Activated T-cell treated with anti-CD3 and anti-CD28 coated beads, Interleukin-2, amount 50 U/mL, for 4 hours (primary cell): Measurements from ENCODE around the gene PANX1. TPM values are rescaled to one million over a fixed set of nuclear protein-coding genes. Genes with fewer than 3 reads are reported as not detected.
A peak's percentile ranks its signal among the peaks of the same experiment; 100 is the strongest.

Experiments used
- ATAC-seq, 2 donors: fragments of 200-7000 bp; cut with Tn5 transposase; one replicate each; pipeline ENCODE4 v1.10.0; 2021
- DNase-seq: peaks from one replicate; pipeline ENCODE4 v3.0.0-alpha.2; 2020
- H3K27me3 Mint-ChIP-seq: one replicate; pipeline ENCODE4 v1.8.0; 2021; ENCODE audit warnings: low read depth, mixed read lengths
- H3K36me3 Mint-ChIP-seq: one replicate; pipeline ENCODE4 v1.8.0; 2022; ENCODE audit warnings: mixed read lengths; ENCODE audit not compliant: insufficient read depth
- H3K4me1 Mint-ChIP-seq: one replicate; pipeline ENCODE4 v1.8.0; 2021; ENCODE audit warnings: low read depth, mixed read lengths
- H3K4me3 Mint-ChIP-seq: one replicate; pipeline ENCODE4 v1.8.0; 2021; ENCODE audit warnings: mild to moderate bottlenecking, moderate library complexity, mixed read lengths
- H3K9me3 Mint-ChIP-seq: one replicate; pipeline ENCODE4 v1.8.0; 2021; ENCODE audit warnings: mixed read lengths
- total RNA-seq, 3 donors: library from RNA; stranded (reverse); gene quantifications; one replicate each; pipeline ENCODE4 v1.2.1, GENCODE V29; 2021

PANX1 gene, protein sequence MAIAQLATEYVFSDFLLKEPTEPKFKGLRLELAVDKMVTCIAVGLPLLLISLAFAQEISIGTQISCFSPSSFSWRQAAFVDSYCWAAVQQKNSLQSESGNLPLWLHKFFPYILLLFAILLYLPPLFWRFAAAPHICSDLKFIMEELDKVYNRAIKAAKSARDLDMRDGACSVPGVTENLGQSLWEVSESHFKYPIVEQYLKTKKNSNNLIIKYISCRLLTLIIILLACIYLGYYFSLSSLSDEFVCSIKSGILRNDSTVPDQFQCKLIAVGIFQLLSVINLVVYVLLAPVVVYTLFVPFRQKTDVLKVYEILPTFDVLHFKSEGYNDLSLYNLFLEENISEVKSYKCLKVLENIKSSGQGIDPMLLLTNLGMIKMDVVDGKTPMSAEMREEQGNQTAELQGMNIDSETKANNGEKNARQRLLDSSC
- 10 to 100 TPM; 17.0 to 19.5 (median 18.8) TPM for total RNA-seq

DNA sequence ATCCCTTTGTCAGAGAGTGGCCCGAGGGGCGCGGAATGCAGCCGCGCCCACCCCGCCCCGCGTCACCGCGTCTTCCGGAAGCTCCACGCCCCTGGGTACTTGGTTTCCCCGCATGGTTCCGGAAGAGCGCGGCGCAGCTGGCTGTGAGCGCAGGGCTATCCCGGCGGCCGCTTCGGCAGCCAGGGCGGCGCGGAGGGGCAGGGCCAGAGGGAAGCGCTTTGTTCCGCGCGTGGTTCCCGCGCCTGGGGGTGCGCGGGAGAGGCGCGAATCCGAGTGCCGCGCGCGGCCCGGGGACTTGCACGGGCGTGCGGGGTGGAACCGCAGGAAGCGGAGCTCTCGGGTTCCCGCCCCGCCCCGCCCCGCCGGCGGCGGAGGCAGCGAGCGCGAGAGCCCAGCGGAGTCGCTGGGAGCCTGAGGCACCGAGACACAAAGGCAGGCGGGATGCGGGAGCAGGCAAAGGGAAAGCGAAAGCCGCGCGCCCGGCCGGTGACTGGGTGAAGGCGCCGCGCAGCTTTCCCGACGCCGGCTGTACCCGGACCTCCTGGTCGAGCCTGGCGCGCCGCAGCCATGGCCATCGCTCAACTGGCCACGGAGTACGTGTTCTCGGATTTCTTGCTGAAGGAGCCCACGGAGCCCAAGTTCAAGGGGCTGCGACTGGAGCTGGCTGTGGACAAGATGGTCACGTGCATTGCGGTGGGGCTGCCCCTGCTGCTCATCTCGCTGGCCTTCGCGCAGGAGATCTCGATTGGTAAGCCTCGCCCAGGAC is at the start of gene PANX1:
Gene PANX1, plus strand, starts transcription at position 96 of the 766 bp plus-strand sequence. Its CDS starts 472 bp downstream, at position 568.
- DNase-seq: peak; percentile 59
- Mint-ChIP-seq H3K4me3 (no peak within 1 kb of the TSS), H3K27me3 (no peaks in the 10 kb centered on the region), H3K9me3 (no peaks in the 10 kb centered on the region), H3K4me1 (peaks cover 33% of the 10 kb centered on the region), H3K36me3 (no peaks in the 10 kb centered on the region)
- ATAC-seq: peak; percentile 88 to 89

DNA sequence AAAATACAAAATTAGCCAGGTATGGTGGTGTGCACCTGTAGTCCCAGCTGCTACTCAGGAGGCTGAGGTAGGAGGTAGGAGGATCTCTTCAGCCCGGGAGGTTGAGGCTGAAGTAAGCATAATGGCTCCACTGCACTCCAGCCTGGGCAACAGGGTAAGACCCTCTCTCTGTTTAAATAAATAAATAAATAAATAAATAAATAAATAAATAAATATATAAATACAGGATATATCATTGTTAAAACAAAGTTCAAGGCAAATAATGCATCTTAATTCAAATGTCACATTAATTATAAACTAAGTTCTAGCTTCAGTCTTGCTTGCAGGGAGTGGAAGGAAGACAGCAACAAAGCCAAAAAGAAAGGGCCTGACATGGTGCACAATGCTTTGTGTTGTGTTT is 44.5 kb upstream of the PANX1 start:
- peaks cover 5% of the 10 kb centered on the region for H3K27me3 Mint-ChIP-seq
- no peaks in the 10 kb centered on the region for H3K4me1 Mint-ChIP-seq
- no peak overlapping the region for H3K4me3 Mint-ChIP-seq
- DNase-seq (no peak), ATAC-seq (no peak)
- no peaks in the 10 kb centered on the region for H3K36me3 Mint-ChIP-seq
- H3K9me3 Mint-ChIP-seq: no peaks in the 10 kb centered on the region

DNA sequence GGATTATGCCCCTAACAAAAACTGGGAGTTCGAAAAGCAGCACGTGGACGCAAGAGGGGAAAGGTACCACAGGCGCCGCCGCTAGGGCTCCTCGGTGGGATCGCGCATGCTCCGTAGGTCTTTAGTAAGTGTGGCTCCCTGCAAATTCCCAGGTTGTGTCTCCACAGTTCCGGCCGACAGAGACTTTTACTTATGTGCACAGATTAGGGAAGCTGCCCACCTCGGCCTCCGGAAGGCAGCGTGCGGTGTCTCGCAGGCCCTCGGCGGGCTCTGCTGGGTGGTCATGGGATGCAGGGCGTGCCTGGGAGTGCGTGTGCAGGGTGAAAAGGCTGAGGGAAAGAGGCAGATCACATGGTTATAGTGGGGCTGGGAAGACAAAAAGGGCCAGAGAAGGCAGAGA is 39.7 kb upstream of the PANX1 start:
- Mint-ChIP-seq H3K36me3 (no peaks in the 10 kb centered on the region), H3K4me3 (no peak overlapping the region), H3K9me3 (no peaks in the 10 kb centered on the region), H3K4me1 (no peaks in the 10 kb centered on the region), H3K27me3 (peaks cover 6% of the 10 kb centered on the region)
- ATAC-seq (no peak), DNase-seq (no peak)

DNA sequence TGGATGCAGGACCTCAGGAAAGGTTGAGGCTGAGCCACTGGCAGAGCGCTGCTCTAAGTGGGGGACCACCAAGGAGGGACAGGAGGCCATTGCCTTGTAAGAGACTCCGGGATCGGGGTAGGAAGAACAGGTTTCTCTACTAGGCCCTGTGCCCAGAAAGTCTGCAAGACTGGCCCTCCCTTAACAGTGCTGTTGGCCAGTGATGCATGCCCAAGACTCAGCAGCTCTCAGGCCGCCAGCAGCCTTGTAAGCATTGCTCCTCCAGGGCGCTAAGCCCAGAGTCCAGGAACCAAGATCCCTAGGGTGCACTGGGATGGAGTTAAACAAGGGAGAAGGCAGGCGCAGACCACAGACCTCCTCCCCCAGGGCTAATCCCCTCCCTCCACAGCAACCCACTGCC is 39.3 kb upstream of the PANX1 start:
- peaks cover 6% of the 10 kb centered on the region for H3K27me3 Mint-ChIP-seq
- no peaks in the 10 kb centered on the region for H3K9me3 Mint-ChIP-seq
- H3K4me3 Mint-ChIP-seq: no peak overlapping the region
- H3K36me3 Mint-ChIP-seq: no peaks in the 10 kb centered on the region
- DNase-seq: no peak
- no peaks in the 10 kb centered on the region for H3K4me1 Mint-ChIP-seq
- ATAC-seq: no peak

DNA sequence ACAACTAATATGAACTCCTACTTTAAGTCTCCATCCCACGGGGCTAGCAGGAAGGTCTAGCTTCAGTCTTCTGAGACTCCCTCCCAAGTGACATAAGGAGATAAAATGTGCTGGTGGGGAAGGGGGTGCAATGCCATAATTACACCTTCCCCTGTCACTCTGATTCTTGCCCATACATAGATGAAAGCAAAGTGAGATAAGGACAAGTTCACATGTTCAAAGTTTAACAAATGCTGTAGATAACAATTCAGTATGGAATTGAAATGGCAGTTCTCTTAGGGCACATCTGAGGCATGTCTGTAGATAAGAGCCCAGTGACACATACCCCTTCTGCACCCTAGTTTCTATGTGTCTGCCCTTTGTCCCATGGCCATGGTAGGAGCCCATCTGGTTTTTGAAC is 38.2 kb upstream of the PANX1 start:
- DNase-seq (no peak), ATAC-seq (no peak)
- Mint-ChIP-seq H3K4me3 (no peak overlapping the region), H3K9me3 (no peaks in the 10 kb centered on the region), H3K4me1 (no peaks in the 10 kb centered on the region), H3K36me3 (no peaks in the 10 kb centered on the region), H3K27me3 (peaks cover 6% of the 10 kb centered on the region)

DNA sequence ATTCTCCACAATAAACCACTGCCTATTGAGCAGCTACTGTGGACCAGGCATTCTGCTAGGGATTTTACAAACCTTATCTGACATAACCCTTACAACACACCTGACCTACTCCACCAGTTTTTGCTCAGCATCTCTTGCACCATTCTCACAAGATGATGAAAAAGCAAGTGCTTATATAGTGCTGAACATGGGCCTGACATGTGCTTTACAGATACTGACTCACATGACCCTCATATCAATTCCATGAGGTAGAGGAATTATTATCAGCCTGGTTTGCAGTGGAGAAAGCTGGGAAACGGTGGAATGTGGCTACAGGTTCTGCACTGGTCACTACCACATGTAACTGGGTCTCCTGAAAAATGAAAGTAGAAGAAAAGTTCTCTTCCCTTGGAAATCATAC is 37.5 kb upstream of the PANX1 start:
- Mint-ChIP-seq H3K9me3 (no peaks in the 10 kb centered on the region), H3K36me3 (no peaks in the 10 kb centered on the region), H3K27me3 (peaks cover 6% of the 10 kb centered on the region), H3K4me1 (no peaks in the 10 kb centered on the region), H3K4me3 (no peak overlapping the region)
- no peak for DNase-seq
- ATAC-seq: no peak

DNA sequence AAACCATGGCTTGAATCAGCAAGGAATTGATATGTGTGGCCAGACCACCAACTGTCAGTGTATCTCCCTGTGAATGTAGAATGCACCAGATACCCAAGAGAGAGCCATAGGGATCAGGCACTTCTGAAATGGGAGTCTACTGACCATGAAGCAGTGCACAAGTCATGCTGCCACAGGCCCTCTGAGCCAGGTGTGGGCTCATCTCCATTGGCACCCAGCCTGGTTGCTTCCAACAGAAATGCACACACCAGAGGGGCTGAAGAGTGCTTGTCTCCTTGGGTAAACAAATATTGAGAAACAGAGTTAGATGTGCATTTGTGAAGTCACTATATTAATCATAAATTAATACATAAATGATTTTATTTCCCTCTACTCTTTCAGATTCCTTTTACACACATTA is 28.4 kb upstream of the PANX1 start:
- Mint-ChIP-seq H3K4me1 (no peaks in the 10 kb centered on the region), H3K4me3 (no peak overlapping the region), H3K27me3 (peaks cover 3% of the 10 kb centered on the region), H3K9me3 (peaks cover 18% of the 10 kb centered on the region), H3K36me3 (no peaks in the 10 kb centered on the region)
- ATAC-seq: no peak
- no peak for DNase-seq

DNA sequence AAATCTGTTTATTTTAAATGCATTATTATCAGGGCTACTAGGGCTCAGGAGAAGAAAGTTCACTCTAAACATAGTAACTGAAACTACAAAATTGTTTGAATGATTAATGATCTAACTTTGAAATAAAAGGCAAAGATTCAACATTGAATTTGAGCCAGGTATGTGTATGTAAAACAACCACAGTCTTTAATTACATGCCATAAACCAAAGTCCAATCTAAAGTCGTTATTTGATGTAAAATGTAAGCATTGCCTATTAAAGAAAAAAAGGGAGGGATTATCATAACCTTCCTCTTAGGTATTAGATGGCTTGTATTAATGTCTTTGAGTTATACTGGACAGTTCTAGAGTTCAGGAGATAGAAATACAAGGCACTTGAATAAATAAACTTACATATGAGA is 25.2 kb upstream of the PANX1 start:
- no peak overlapping the region for H3K4me3 Mint-ChIP-seq
- H3K36me3 Mint-ChIP-seq: no peaks in the 10 kb centered on the region
- DNase-seq: no peak
- no peaks in the 10 kb centered on the region for H3K4me1 Mint-ChIP-seq
- H3K9me3 Mint-ChIP-seq: peaks cover 2% of the 10 kb centered on the region
- H3K27me3 Mint-ChIP-seq: peaks cover 4% of the 10 kb centered on the region
- no peak for ATAC-seq

DNA sequence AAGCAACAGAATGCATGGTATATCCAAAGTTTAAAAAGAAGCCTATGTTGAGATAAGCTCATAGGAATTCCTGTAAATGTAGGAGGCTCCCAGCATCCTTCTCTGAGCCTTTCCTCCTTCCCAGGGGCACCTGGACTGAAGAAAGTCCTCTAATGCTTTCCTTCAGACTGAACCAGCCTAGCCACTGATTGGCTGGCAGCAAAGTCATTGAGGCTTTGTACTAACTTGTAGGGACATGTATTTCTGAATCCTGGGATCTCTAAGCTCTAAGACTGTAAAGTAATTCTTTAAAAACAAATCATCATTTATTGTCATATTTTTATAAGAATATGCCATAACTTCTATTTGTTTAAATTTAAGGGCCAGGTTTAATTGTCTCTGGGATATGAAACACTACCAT is 23.9 kb upstream of the PANX1 start:
- H3K27me3 Mint-ChIP-seq: peaks cover 3% of the 10 kb centered on the region
- H3K9me3 Mint-ChIP-seq: no peaks in the 10 kb centered on the region
- no peak for ATAC-seq
- no peaks in the 10 kb centered on the region for H3K4me1 Mint-ChIP-seq
- no peak for DNase-seq
- H3K4me3 Mint-ChIP-seq: no peak overlapping the region
- no peaks in the 10 kb centered on the region for H3K36me3 Mint-ChIP-seq

DNA sequence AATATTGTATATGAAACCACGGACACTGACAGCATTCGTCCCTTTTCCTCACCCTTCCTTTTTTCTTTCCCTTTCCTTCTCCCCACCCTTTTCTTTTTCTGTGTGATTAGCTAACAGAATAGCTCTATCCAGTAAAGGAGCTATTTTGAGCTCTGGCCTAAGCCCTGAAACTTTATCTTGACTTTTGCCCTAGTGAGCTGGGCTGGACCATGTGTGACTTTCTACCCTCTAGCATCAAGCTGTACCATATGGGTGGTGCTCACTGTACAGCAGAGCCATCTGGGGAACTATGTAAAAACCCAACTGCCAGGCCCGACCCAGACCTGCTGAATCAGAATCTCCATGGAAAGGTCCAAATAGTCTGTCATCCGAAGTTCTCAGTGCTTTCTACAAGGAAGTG is 21.9 kb upstream of the PANX1 start:
- H3K9me3 Mint-ChIP-seq: no peaks in the 10 kb centered on the region
- peaks cover 8% of the 10 kb centered on the region for H3K27me3 Mint-ChIP-seq
- ATAC-seq (no peak), DNase-seq (no peak)
- no peaks in the 10 kb centered on the region for H3K36me3 Mint-ChIP-seq
- H3K4me1 Mint-ChIP-seq: no peaks in the 10 kb centered on the region
- H3K4me3 Mint-ChIP-seq: no peak overlapping the region

DNA sequence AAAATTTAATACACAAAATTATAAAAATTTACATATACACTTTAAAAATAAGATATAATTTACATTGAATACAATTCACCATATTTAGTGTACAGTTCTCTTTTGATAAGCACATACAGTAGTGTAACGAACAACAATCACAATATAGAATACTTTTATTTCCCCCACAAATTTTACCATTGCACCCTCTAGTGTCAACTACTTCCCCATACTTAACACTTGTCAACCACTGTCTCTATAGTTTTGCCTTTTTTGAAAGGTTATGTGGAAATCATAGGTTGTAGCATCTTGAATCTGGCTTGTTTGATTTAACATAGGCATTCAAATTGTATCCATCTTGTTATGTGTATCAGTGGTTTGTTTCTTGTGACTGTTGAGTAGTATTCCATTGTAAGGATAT is 21.3 kb upstream of the PANX1 start:
- Mint-ChIP-seq H3K4me3 (no peak overlapping the region), H3K36me3 (no peaks in the 10 kb centered on the region), H3K9me3 (no peaks in the 10 kb centered on the region), H3K27me3 (peaks cover 9% of the 10 kb centered on the region), H3K4me1 (no peaks in the 10 kb centered on the region)
- DNase-seq: no peak
- ATAC-seq: no peak

DNA sequence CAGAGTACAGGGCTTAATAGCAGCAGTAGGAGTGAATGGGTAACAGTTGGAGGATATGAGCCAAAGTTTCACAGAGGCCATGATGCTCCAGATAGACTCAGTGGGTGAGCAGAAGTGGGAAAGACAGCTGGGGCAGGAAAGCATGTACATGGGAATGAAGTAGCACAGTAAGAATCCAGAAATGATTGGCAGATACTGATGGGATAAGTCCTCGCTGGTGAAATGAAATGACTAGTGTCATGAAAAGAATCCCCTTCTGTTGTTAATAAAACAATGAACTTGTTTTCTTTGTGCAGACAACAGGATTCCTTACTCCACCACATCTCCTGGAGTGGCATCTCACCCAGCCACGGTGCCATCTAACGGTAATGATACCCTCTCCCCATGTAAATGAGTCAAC is 17.4 kb upstream of the PANX1 start:
- H3K4me3 Mint-ChIP-seq: no peak overlapping the region
- DNase-seq (no peak), ATAC-seq (no peak)
- H3K36me3 Mint-ChIP-seq: no peaks in the 10 kb centered on the region
- H3K27me3 Mint-ChIP-seq: peaks cover 8% of the 10 kb centered on the region
- no peaks in the 10 kb centered on the region for H3K9me3 Mint-ChIP-seq
- no peaks in the 10 kb centered on the region for H3K4me1 Mint-ChIP-seq

DNA sequence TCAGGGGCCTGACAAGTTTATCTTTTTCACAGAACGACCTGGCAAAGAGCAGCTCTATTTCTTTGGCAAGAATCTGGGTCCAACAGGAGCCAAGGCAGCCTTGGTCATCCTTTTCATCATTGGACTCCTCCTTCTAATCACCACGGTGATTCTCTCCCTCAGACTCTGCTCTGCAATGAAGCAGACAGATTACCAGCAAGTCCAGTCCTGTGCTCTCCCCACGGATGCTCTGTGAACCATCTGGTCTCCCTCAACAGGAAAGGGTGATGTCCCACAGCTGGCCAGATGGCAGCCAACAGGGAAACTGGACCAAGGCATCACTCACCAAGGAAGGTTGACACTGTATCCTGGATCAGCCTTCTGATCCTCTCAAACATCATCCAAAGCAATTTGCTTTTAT is 17.0 kb upstream of the PANX1 start:
- H3K9me3 Mint-ChIP-seq: no peaks in the 10 kb centered on the region
- DNase-seq (no peak), ATAC-seq (no peak)
- no peaks in the 10 kb centered on the region for H3K36me3 Mint-ChIP-seq
- H3K4me3 Mint-ChIP-seq: no peak overlapping the region
- H3K27me3 Mint-ChIP-seq: peaks cover 8% of the 10 kb centered on the region
- H3K4me1 Mint-ChIP-seq: no peaks in the 10 kb centered on the region

DNA sequence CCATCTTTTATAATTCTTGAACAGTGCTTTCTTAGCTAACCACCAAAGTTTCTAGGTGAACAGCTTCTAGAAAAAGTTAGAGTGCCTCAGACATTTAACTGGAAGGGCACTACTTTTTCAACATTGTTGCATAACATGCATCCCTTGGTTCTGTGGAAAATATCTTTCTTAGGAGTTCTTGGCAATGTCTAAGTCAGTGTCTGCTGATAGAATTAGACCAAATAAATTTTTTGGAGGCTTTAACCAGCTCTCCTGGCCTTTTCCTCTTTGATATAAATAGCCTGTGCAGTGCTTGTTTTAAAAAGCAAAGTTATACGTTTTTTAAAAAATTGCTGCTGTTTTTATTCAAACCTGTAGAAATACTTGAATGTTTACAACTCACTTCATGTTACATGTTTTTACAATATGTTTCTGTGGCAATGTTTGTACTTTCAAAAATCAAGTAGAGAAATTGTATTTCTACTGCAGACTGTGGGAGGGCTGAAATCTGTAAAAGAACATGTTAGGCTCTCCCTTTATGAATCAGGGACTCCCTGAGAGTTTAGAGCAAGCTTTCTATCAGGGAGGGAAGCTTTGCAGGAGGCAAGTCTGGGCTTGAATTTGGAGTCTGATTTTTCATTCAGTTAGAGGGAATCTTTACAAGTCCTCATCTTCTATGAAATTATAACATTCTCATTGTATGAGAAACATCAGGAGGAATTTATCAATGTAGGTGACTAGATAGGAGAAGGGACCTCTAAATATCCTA is 16.3 kb upstream of the PANX1 start:
- ATAC-seq (no peak), DNase-seq (no peak)
- Mint-ChIP-seq H3K9me3 (no peaks in the 10 kb centered on the region), H3K27me3 (peaks cover 8% of the 10 kb centered on the region), H3K4me1 (no peaks in the 10 kb centered on the region), H3K36me3 (no peaks in the 10 kb centered on the region), H3K4me3 (no peak overlapping the region)
